HG03139 (cell line): Measurements from ENCODE around the gene RNF115.
"Not testable (repeated sequence)": the region's sequence is repeated elsewhere in the genome, so short reads cannot be mapped to it uniquely, and the experiment has no call there.

ENCODE experiments used
- ATAC-seq: cut with Tn5 transposase; IDR thresholded peaks from one replicate; pipeline ENCODE4 v1.9.1; 2021; ENCODE audit not compliant: unreplicated experiment

The RNF115 gene

DNA sequence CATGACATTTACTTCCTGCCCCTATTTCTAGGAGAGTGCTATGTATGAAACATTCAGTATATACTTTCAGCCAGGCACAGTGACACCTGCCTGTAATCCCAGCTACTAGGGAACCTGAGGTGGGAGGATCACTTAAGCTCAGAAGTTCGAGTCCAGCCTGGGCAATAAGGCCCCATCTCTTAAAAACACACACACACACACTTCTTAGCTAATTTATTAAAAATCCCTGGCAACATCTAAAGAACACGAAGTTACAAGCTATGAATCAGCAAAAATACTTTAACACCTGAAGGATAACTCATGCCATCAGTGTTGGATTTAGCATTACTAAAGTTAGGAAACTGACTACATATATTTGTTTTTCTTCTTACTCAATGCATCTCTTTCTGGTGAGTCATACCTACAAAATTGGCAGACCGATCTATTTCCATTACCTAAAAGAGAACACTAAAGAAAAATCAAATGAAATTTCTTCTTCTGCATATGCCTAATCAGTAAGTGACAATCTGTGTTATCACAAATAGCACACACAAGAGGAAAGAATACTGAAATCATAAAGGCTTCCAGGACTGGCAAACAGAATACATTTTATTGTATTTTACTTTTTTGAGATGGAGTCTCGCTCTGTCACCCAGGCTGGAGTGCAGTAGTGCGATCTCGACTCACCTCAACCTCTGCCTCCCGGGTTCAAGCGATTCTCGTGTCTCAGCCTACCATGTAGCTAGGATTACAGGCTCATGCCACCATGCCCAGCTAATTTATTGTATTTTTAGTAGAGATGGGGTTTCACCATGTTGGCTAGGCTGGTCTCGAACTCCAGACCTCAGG lies 41.4 kb downstream of the RNF115 start:
- no peak for ATAC-seq

- no peak for ATAC-seq
Observed at GRCh38 chr1:145778146-145778540, 45.8 kb downstream of the RNF115 start.

DNA sequence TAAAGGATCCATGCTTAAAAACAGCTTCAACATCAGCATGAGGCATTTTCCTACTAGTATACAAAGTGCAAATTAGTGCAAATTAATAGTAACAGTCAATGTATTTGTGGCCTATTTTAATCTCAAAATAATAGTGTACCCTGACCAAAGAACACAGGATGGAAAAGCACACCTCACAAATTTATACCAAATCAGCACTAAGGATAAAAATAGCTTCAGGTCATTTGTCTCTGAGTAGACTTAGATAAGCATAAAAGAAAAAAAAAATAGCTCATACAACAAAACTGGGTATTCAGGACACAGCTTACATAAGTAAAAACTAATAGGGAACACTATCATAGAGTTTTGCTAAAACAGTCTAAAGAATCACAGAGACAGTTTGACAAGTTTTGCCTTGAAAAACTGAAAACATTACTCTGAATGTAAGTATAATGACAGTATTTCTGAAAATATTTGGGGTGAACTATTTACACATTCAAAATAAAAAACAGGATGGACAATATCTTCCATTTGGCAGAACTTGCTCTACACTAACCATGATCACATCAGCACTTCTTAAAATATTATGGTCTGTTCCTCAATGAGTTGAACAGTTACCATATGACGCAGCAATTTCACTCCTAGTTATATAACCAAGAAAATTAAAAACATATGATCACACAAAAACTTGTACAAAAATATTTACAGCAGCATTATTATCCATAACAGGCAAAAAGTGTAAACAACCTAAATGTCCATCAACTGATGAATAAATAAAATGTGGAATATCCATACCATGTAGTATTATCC lies 46.3 kb downstream of the RNF115 start:
- no peak for ATAC-seq

GRCh38 chr1:145773423-145773822 lies 50.5 kb downstream of the RNF115 start:
- no peak for ATAC-seq

DNA sequence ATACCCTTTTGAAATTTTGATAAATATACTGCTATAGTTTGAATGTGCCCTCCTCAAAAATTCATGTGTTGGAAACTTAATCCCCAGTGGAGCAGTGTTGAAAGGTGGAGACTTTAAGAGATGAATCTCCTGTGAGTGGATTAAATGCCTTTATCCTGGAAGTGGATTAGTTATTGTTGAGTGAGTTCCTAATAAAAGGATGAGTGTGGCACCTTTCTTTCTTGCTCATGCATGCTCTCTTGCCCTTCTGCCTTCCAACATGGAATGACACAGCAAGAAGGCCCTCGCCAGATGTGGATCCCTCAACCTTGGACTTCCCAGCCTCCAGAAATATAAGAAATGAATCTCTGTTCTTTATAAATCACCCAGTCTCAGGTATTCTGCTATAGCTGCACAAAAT lies 52.8 kb downstream of the RNF115 start:
- ATAC-seq, result no peak

- not testable (repeated sequence) for ATAC-seq
Observed at GRCh38 chr1:145768004-145768403, 55.9 kb downstream of the RNF115 start.

GRCh38 chr1:145766926-145767325 lies 57.0 kb downstream of the RNF115 start:
- ATAC-seq, result not testable (repeated sequence)

DNA sequence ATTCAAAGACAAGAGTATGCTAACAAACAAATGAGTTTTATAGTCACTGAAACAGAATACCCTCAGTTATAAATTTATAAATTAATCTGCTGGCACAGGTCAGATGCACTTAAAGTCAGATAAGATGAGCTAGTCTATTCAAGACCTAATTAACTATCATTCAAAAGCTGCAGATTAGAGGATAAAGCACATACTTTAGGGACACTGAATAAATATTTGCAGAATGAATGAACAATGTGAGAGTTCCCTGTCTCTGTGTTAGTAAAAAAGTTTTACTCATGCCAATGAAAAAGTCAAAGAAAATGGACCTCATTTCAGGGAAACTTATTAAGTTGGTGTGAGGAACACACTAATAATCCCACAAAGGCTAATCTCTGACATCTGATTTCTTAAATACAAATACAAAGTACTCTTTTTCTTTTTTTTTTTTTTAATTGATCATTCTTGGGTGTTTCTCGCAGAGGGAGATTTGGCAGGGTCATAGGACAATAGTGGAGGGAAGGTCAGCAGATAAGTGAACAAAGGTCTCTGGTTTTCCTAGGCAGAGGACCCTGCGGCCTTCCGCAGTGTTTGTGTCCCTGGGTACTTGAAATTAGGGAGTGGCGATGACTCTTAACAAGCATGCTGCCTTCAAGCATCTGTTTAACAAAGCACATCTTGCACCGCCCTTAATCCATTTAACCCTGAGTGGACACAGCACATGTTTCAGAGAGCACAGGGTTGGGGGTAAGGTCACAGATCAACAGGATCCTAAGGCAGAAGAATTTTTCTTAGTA lies 58.1 kb downstream of the RNF115 start:
- ATAC-seq, result not testable (repeated sequence)

DNA sequence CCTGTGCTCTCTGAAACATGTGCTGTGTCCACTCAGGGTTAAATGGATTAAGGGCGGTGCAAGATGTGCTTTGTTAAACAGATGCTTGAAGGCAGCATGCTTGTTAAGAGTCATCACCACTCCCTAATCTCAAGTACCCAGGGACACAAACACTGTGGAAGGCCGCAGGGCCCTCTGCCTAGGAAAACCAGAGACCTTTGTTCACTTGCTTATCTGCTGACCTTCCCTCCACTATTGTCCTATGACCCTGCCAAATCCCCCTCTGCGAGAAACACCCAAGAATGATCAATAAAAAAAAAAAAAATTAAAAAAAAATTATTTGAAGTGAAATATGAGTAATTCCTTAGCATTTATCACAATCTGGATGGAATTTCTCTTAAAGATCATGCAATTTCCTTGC lies 58.8 kb downstream of the RNF115 start:
- ATAC-seq, result not testable (repeated sequence)

DNA sequence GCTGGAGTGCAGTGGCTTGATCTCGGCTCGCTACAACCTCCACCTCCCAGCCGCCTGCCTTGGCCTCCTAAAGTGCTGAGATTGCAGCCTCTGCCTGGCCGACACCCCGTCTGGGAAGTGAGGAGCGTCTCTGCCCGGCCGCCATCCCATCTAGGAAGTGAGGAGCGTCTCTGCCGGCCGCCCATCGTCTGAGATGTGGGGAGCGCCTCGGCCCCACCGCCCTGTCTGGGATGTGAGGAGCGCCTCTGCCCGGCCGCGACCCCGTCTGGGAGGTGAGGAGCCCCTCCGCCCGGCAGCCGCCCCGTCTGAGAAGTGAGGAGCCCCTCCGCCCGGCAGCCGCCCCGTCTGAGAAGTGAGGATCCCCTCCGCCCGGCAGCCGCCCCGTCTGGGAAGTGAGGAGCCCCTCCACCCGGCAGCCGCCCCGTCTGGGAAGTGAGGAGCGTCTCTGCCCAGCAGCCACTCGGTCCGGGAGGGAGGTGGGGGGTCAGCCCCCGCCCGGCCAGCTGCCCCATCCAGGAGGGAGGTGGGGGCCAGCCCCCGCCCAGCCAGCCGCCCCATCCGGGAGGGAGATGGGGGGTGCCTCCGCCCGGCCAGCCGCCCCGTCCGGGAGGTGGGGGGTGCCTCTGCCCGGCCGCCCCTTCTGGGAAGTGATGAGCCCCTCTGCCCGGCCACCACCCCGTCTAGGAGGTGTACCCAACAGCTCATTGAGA lies 59.5 kb downstream of the RNF115 start:
- not testable (repeated sequence) for ATAC-seq

- ATAC-seq, result not testable (repeated sequence)
Observed at GRCh38 chr1:145762001-145762400, 61.9 kb downstream of the RNF115 start.

DNA sequence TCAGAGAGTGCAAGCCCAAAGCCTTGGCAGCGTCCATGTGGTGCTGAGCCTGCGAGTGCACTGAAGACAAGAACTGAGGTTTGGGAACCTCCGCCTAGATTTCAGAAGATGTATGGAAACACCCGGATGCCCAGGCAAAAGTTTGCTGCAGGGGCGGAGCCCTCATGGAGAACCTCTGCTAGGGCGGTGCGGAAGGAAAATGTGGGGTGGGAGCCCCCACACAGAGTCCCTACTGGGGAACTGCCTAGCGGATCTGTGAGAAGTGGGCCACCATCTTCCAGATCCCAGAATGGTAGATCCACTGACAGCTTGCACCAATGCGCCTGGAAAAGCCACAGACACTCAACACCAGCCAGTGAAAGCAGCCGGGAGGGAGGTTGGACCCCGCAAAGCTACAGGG lies 62.4 kb downstream of the RNF115 start:
- ATAC-seq, result not testable (repeated sequence)

DNA sequence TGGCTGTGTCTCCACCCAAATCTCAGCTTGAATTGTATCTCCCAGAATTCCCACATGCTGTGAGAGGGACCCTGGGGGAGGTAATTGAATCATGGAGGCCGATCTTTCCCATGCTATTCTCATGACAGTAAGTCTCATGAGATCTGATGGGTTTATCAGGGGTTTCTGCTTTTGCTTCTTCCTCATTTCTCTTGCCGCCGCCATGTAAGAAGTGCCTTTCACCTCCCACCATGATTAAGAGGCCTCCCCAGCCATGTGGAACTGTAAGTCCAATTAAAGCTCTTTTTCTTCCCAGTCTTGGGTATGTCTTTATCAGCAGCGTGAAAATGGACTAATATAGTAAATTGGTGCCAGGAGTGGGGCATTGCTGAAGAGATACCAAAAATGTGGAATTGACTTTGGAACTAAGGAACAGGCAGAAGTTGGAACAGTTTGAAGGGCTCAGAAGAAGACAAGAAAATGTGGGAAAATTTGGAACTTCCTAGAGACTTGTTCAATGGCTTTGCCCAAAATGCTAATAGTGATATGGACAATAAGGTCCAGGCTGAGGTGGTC lies 63.4 kb downstream of the RNF115 start:
- ATAC-seq, result not testable (repeated sequence)

- no peak for ATAC-seq
Observed at GRCh38 chr1:145759721-145760120, 64.2 kb downstream of the RNF115 start.

DNA sequence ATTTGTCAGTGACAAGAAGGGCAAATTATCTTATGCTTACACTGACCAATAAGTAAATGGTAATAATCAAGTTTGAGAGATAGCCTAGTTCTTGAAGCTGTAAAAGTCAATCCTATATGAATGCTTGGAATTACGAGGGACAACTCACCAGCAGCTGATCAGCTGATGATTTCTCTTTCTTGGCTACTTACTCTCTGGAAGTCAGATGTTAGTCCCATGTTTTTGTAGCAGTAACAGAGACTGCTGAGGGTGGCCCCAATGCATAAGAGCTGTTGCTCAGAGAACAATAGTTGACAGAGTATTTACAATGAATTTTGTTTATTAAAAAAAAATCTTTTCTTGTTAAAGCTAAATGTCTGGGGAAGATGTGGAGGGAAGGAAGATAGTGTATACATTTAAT lies 65.3 kb downstream of the RNF115 start:
- ATAC-seq, result no peak

GRCh38 chr1:145758116-145758515 lies 65.8 kb downstream of the RNF115 start:
- no peak for ATAC-seq

- no peak for ATAC-seq
Observed at GRCh38 chr1:145757420-145757819, 66.5 kb downstream of the RNF115 start.

- ATAC-seq, result no peak
Observed at GRCh38 chr1:145751491-145752037, 72.3 kb downstream of the RNF115 start.

DNA sequence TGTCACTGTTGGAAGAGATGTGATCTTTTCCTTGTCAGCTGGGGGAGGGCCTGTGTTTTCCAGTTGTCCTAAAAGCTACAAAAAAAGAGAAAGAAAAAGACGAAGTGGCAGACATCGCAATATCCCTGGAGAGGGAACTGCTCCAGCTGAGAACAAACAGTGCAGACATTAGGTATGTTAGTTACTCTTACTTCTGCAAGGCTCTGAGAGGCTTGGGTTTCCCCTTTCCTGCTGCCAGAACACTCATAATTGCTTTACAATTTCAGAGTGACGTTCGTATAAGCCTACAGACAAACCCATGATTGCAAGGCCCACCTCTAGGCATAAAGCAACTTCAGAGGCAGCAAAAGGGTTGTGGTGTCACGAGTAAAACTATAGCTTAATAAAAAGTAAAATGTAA lies 73.5 kb downstream of the RNF115 start:
- ATAC-seq, result no peak
